Islet precursor cell (in vitro differentiated cells): ENCODE data around the gene FES.
"Not testable (repeated sequence)": the region's sequence is repeated elsewhere in the genome, so short reads cannot be mapped to it uniquely, and the experiment has no call there.

Experiments
- DNase-seq: peaks from one replicate; pipeline ENCODE4 v3.0.0-alpha.2; 2018

FES gene

GRCh38 chr15:90883976-90884718 is at the start of gene FES:
Gene FES, plus strand, starts transcription at chr15:90884504. Its CDS starts 542 bp downstream, at chr15:90885046.
- DNase-seq = peak; percentile 84

- DNase-seq = no peak
These were observed 49.7 kb upstream of the FES start for GRCh38 chr15:90834626-90835025.

GRCh38 chr15:90836296-90836871 is 47.9 kb upstream of the FES start:
- DNase-seq = peak; percentile 78

- DNase-seq = no peak
These were observed 47.2 kb upstream of the FES start for GRCh38 chr15:90837094-90837493.

GRCh38 chr15:90838139-90838538 is 46.2 kb upstream of the FES start:
- DNase-seq = no peak

GRCh38 chr15:90838544-90838943 is 45.8 kb upstream of the FES start:
- DNase-seq = no peak

- peak; percentile 85 for DNase-seq
These were observed 44.9 kb upstream of the FES start for GRCh38 chr15:90839187-90840071.

GRCh38 chr15:90840157-90840855 is 44.0 kb upstream of the FES start:
- no peak for DNase-seq

- DNase-seq = no peak
These were observed 43.4 kb upstream of the FES start for GRCh38 chr15:90840954-90841353.

- DNase-seq = no peak
These were observed 39.6 kb upstream of the FES start for GRCh38 chr15:90844696-90845095.

- DNase-seq = peak; percentile 91
These were observed 38.9 kb upstream of the FES start for GRCh38 chr15:90845201-90845949.

- not testable (repeated sequence) for DNase-seq
These were observed 34.9 kb upstream of the FES start for GRCh38 chr15:90849424-90849823.

GRCh38 chr15:90851114-90851513 is 33.2 kb upstream of the FES start:
- no peak for DNase-seq

- DNase-seq = no peak
These were observed 32.4 kb upstream of the FES start for GRCh38 chr15:90851940-90852339.

GRCh38 chr15:90855139-90855538 is 29.2 kb upstream of the FES start:
- DNase-seq = no peak

GRCh38 chr15:90857337-90857736 is 27.0 kb upstream of the FES start:
- DNase-seq = no peak

GRCh38 chr15:90857883-90858443 is 26.3 kb upstream of the FES start:
- DNase-seq = no peak

- DNase-seq = peak; percentile 86
These were observed 24.8 kb upstream of the FES start for GRCh38 chr15:90859234-90860131.

- DNase-seq = no peak
These were observed 23.9 kb upstream of the FES start for GRCh38 chr15:90860450-90860849.

GRCh38 chr15:90860942-90861675 is 23.2 kb upstream of the FES start:
- no peak for DNase-seq
